Eye (tissue), 1 donor: ENCODE measurements around the gene PRDM5.

Experiments used
- DNase-seq: peaks from one replicate; pipeline ENCODE4 v3.0.0-alpha.2; 2015

Gene PRDM5

DNA sequence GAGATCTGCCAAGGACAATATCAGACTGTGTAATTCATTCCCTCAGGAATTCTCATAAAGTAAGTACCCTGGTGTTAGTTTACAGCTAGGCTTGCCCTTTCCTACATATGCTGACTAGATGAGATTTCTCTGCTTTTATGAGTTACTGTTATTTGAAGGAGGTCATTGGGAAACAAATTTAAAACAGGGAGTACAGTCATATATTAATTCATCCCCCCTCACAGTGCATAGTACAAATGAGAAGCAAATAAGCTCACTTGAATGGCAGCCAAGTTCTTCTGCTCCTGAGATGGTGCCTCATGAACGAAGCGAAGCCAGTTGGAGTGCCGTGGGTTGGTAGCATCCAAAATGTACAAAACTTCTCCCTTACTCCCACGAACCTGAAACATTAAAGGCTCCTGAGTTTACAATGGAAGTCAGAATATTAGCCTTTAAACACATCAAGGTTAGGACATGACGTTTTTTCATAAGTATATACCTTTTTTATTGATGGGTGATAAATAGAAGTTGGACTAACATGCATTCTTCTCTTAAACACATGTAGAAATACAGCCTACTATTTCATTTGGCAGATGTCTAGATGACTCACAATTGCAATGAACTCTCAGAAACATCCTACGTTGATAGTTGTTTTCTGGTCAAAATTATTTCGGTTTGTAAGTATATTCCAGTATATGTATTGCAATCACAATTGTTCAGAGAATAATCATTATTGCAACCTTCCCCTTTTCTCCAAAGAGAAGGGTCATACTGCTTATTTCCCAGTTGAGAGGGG is 69.2 kb downstream of the PRDM5 start:
- no peak for DNase-seq

- no peak for DNase-seq
Observed at GRCh38 chr4:120850018-120850599, 72.4 kb downstream of the PRDM5 start.

- DNase-seq: no peak
Observed at GRCh38 chr4:120847019-120847582, 75.4 kb downstream of the PRDM5 start.

- peak; percentile 61 for DNase-seq
Observed at GRCh38 chr4:120844528-120844921, 78.0 kb downstream of the PRDM5 start.

DNA sequence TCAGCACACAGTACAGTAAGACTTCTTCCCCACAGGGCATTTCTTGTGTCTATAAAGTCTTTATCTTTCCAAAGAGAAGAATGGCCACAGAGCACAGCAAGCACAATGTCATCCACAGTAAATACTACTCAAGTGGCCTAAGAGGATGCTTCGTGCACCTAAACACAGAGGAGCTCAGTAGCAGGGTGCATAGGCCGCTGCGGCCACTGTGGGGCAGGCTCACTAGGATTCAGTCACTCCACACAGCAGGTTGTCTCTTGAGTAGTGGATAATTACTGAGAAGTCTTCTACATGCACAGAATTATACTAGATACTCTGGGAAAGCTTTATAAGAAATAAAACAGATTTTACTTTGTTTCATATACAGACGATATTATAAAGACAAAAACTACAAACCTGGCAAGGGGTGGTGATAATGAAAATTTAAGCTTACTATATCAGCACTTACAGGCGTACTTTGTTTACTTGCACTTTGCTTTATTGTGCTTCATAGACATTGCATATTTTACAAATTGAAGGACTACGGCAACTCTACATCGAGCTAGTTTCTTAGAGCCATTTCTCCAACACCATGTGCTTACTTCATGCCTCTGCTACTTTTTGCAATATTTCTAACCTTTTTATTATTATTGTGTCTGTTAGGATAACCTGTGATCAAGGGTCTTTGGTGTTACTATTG is 78.5 kb downstream of the PRDM5 start:
- peak; percentile 47 for DNase-seq

DNA sequence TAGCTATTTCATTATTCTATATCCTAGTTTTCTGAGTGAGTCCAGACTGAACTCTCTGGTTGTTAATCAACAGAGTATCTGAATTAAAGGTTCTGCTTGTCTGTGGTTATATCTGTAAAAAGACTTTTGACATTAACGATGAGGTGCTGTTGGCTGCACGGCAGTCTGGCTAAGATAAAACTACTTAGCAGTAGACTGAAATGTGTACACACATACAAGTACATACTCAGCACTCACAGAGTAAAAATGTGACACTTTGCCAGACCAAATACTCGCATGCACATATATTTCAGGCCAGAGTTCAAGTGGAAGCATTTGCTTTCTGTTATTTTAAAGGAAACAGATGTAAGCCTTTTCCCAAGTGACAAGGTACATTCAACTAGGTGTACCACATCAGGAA is 80.5 kb downstream of the PRDM5 start:
- DNase-seq: peak; percentile 24

GRCh38 chr4:120841580-120841979 is 80.9 kb downstream of the PRDM5 start:
- no peak for DNase-seq

DNA sequence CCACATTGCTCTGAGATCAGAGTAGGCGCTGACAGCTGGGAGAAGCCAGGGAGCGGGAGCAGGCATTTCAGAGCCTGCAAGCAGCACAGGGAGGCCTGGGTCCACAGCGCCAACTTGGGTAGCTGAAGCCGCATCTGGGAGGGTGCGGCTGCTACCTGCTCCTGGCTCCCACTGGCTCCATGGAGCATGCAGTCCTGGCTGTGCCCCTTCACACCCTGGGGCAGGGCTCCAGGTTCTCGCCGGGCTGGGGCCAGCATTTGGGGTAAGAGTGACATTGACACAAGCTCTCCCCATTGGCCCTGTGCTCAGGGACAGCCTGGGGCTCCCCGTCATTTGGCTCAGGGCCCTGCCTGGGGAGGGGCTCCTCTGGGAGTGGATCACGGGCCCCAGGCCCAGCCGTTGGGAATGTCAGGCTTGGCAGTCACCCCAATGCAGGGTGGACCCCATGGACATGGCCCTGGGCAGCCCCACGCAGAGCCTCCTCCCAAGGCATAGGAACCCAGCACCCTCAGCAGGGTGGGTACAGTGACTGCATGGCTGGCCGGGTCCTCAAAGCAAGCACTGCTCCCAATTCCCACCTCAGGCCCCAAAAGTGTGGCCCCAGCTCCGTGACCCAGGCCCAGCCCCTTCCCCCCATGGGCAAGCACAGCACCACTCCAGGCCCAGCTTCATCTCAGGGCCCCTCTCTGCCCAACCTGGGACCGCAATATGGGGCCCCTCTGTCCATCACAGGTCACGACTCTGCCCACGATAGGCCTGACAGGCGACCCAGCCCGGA is 82.4 kb downstream of the PRDM5 start:
- DNase-seq: no peak

DNA sequence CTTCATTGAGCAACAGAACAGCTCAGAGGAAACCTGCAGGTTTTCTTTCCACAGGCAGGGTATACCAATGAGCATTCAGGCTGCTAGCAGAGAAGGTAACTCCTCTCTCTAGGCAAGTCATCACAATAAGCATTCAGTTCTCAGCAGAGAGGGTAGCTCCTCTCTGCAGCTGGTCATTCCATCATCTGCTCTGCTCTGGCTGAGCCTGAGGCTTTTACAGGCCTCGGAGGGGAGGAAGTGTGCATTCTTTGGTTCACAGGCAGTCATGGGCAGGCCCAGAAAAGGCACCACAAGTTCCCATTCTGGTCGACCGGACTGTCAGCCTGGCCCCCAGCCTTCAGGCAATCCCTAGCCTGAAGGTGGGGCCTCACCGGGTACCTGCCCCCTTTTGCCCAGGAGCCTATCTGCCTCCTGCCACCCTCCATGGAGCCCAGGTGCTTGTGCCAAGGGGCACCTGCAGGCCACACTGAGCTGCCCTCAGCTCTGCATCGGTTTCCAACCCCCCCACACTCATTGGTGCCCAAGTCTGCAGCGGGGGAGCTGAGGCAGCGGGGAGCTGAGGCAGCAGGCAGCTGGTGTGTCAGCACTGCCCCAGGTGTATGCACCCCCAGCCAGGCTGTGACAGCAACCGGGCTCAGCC is 83.1 kb downstream of the PRDM5 start:
- DNase-seq: no peak

GRCh38 chr4:120838784-120839183 is 83.7 kb downstream of the PRDM5 start:
- no peak for DNase-seq

GRCh38 chr4:120837656-120838055 is 84.9 kb downstream of the PRDM5 start:
- DNase-seq: no peak

- DNase-seq: no peak
Observed at GRCh38 chr4:120835342-120835741, 87.2 kb downstream of the PRDM5 start.

GRCh38 chr4:120830204-120830603 is 92.3 kb downstream of the PRDM5 start:
- DNase-seq: no peak

DNA sequence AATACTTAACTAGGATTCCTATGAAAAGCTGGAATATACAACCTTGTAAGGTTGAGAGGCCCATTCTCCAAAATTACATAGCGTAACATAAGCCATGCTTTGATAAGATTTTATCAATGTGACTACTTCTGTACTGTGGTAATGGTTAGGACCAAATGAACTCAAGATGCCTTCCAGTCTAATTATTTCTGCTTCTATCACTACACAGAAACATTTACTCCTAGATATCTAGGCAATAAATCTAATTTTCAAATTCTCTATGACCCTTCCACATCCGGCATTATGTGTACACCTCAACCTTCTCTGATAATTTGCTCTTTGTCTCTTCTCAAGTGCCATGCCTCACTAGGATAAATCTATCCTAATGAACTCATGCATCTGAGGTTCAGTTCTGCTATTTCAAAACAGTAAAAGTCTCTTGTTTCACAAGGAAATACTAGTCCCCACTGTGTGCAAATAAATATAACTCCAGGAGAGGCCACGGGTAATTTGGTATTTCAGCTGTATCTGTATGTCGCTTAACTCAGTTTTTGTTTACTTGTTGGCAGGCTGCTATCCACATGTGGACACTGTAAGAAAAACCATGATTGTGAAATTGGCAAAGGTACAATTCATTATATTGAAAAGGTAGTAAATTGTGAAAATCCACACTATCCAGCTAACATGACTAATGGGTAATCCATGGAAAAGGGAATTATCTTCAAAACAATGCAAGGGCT is 93.3 kb downstream of the PRDM5 start:
- DNase-seq: no peak

DNA sequence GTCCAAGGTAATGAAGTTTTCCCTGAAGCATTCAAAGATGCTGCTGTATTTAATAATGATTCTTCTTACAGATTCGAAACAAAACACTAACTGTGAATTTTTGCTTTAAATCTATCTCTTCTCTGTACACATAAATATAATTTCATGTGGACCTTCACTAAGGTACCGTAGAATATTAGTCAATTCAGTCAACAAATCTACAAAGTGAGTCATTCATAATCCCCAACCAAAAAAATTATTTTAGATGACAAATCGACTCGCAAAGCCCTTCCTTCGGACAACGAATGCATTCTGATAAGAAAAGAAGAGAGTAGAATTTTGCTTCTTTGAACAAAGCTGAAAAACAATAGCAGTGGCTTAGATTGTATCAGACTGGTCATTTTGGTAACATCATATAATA is 95.7 kb downstream of the PRDM5 start:
- no peak for DNase-seq

GRCh38 chr4:120826449-120826848 is 96.1 kb downstream of the PRDM5 start:
- DNase-seq: no peak

DNA sequence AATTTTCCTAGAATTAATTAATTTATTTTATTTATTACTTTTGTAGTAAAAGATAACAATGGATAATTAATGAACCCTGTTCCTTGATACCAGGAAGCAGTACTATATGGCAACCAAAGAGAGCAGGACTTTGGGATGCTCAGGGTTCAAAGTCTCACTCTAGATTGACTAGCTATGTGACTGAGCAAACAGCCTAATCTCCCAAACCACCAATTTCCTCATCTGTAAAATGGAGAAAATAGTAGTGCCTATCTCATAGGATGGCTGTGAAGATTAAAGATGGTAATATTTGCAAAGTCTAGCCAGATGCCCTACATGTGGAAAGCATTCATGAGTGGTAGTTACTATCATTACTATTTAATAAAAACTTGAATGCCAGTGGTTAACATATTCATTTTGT is 97.6 kb downstream of the PRDM5 start:
- no peak for DNase-seq

- no peak for DNase-seq
Observed at GRCh38 chr4:120821977-120822376, 100.5 kb downstream of the PRDM5 start.

DNA sequence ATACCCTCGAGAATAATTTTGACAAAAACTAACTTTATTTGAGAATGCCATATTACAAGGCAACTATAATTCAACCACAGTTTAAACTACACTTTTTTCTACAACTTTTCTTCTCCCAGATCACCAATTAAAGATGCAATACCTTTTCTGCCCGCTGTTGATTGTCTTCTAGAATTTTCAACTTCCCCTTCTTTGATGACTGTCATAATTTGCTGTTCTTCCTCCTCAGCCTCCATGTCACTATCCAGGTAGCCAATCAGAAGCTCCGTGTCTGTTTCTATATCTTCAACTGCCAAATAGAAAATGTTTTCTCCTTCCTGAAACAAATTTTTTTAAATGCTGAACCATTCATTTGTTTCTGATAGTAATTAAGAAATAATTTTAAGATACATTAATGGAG is 101.5 kb downstream of the PRDM5 start:
- no peak for DNase-seq

- DNase-seq: no peak
Observed at GRCh38 chr4:120819805-120820437, 102.6 kb downstream of the PRDM5 start.

- DNase-seq: peak; percentile 32
Observed at GRCh38 chr4:120816296-120816965, 106.1 kb downstream of the PRDM5 start.
